Neural cell (in vitro differentiated cells): Measurements from ENCODE around the gene SPATA2. TPM values are rescaled to one million over a fixed set of nuclear protein-coding genes. Genes with fewer than 3 reads are reported as not detected.

Experiments used
- H2AFZ ChIP-seq: fragments of 200-600, 300-800 bp; sonication (generic), shearing (Covaris generic); 2 replicates; pipeline ENCODE4 v1.6.0; 2014; ENCODE audit warnings: low read depth, mild to moderate bottlenecking, antibody characterized with exemption, low read length, moderate library complexity
- H3F3A ChIP-seq: fragments of 200-600 bp; shearing (Covaris generic); 2 replicates; pipeline ENCODE4 v1.6.1; 2016; ENCODE audit warnings: mild to moderate bottlenecking, moderate library complexity, mixed read lengths, antibody characterized with exemption, low read length; ENCODE audit not compliant: insufficient read depth, poor library complexity, severe bottlenecking
- H3K27ac ChIP-seq: fragments of 200-600, 300-800 bp; sonication (generic), shearing (Covaris generic); 2 replicates; pipeline ENCODE4 v1.5.1; 2014; ENCODE audit warnings: mild to moderate bottlenecking, low read length, moderate library complexity
- H3K27me3 ChIP-seq: fragments of 300-800, 200-600 bp; sonication (generic), shearing (Covaris generic); 2 replicates; pipeline ENCODE4 v1.6.0; 2014; ENCODE audit warnings: mild to moderate bottlenecking, low read depth, low read length, moderate library complexity; ENCODE audit not compliant: insufficient read depth
- H3K36me3 ChIP-seq: fragments of 300-800, 200-600 bp; sonication (generic), shearing (Covaris generic); 2 replicates; pipeline ENCODE4 v1.5.1; 2014; ENCODE audit warnings: mild to moderate bottlenecking, antibody characterized with exemption, low read length, moderate library complexity; ENCODE audit not compliant: insufficient read depth
- H3K4me2 ChIP-seq: fragments of 300-800, 200-600 bp; sonication (generic), shearing (Covaris generic); 2 replicates; pipeline ENCODE4 v1.6.0; 2014; ENCODE audit warnings: mild to moderate bottlenecking, low read length
- H3K4me3 ChIP-seq: fragments of 300-800, 200-600 bp; sonication (generic), shearing (Covaris generic); 2 replicates; pipeline ENCODE4 v1.5.1; 2014; ENCODE audit warnings: mild to moderate bottlenecking, low read length, moderate library complexity
- H3K79me2 ChIP-seq: fragments of 200-600 bp; shearing (Covaris generic); replicated peaks from 2 replicates; pipeline ENCODE4 v1.6.0; 2014; ENCODE audit warnings: mild to moderate bottlenecking, low read length, moderate library complexity; ENCODE audit not compliant: insufficient read depth
- H3K9ac ChIP-seq: fragments of 300-800, 200-600 bp; sonication (generic), shearing (Covaris generic); 2 replicates; pipeline ENCODE4 v1.6.1; 2016; ENCODE audit warnings: mild to moderate bottlenecking, low read length, mixed read lengths
- H3K9me2 ChIP-seq: fragments of 200-600 bp; shearing (Covaris generic); 2 replicates; pipeline ENCODE4 v1.6.1; 2016; ENCODE audit warnings: mild to moderate bottlenecking, low read length, mixed read lengths; ENCODE audit not compliant: insufficient read depth
- H3K9me3 ChIP-seq: fragments of 200-600, 300-800 bp; sonication (generic), shearing (Covaris generic); 2 replicates; pipeline ENCODE4 v1.6.1; 2016; ENCODE audit warnings: mild to moderate bottlenecking, mixed run types, low read length, moderate library complexity, mixed read lengths
- H4K20me1 ChIP-seq: fragments of 200-600 bp; shearing (Covaris generic); 2 replicates; pipeline ENCODE4 v1.6.1; 2016; ENCODE audit warnings: mild to moderate bottlenecking, mixed run types; ENCODE audit not compliant: insufficient read depth
- EP300 ChIP-seq: fragments of 450-650 bp; conservative IDR thresholded peaks from 2 replicates; pipeline ENCODE4 v1.6.1; 2014; ENCODE audit warnings: antibody characterized with exemption, mild to moderate bottlenecking, moderate library complexity; ENCODE audit not compliant: poor library complexity, severe bottlenecking
- EZH2 ChIP-seq: fragments of 200-600, 300-800 bp; shearing (Covaris generic), sonication (generic); IDR thresholded peaks from 2 replicates; pipeline ENCODE4 v1.6.1; 2014; ENCODE audit warnings: antibody characterized with exemption, low read length, borderline replicate concordance, mild to moderate bottlenecking; ENCODE audit not compliant: insufficient read depth, poor library complexity, severe bottlenecking
- MXI1 ChIP-seq: fragments of 450-650 bp; conservative IDR thresholded peaks from 2 replicates; pipeline ENCODE4 v1.6.1; 2014; ENCODE audit warnings: antibody characterized with exemption, mild to moderate bottlenecking; ENCODE audit not compliant: poor library complexity, severe bottlenecking
- POLR2AphosphoS5 ChIP-seq: IDR thresholded peaks from 2 replicates; pipeline ENCODE4 v1.6.1; 2012
- RAD21 ChIP-seq: fragments of 450-650 bp; conservative IDR thresholded peaks from 2 replicates; pipeline ENCODE4 v1.6.1; 2014; ENCODE audit warnings: antibody characterized with exemption, mild to moderate bottlenecking, moderate library complexity
- REST ChIP-seq: IDR thresholded peaks from 2 replicates; pipeline ENCODE4 v1.6.1; 2012; ENCODE audit warnings: borderline replicate concordance
- SMC3 ChIP-seq: fragments of 450-650 bp; conservative IDR thresholded peaks from 2 replicates; pipeline ENCODE4 v1.6.1; 2014; ENCODE audit warnings: antibody characterized with exemption, mild to moderate bottlenecking, moderate library complexity; ENCODE audit not compliant: poor library complexity
- TAF1 ChIP-seq: IDR thresholded peaks from 2 replicates; pipeline ENCODE4 v1.6.1; 2012; ENCODE audit warnings: low read depth
- polyA plus RNA-seq: library from polyadenylated mRNA; depleted of rRNA; stranded (reverse); fragments of >200 nt; gene quantifications from 2 replicates; pipeline ENCODE4 v1.2.3, GENCODE V29; 2014
- TF ChIP-seq, protein P1 (sequence below): fragments of 450-650 bp; IDR thresholded peaks from 2 replicates; pipeline ENCODE4 v1.5.1; 2014; ENCODE audit warnings: antibody characterized with exemption, mild to moderate bottlenecking, moderate library complexity; ENCODE audit not compliant: poor library complexity, severe bottlenecking

SPATA2 gene
- polyA plus RNA-seq, 1 donor from 2014 or later = 1.7 TPM

- no peaks in the 10 kb centered on the region for H3K9me3 ChIP-seq
- H3K4me3 ChIP-seq = no peak overlapping the region
- H4K20me1 ChIP-seq = no peaks in the 10 kb centered on the region
- H3K4me2 ChIP-seq = no peak overlapping the region
- H3K27ac ChIP-seq = no peak overlapping the region
- H3K27me3 ChIP-seq = no peaks in the 10 kb centered on the region
- H3F3A ChIP-seq = no peaks in the 10 kb centered on the region
- no peak overlapping the region for H2AFZ ChIP-seq
- H3K36me3 ChIP-seq = peaks cover 4% of the 10 kb centered on the region
- H3K9me2 ChIP-seq = no peaks in the 10 kb centered on the region
- no peaks in the 10 kb centered on the region for H3K79me2 ChIP-seq
- H3K9ac ChIP-seq = no peak overlapping the region
- TF ChIP-seq MXI1 (no peak), RAD21 (no peak), EZH2 (no peak), POLR2AphosphoS5 (no peak), TAF1 (no peak), SMC3 (no peak)
- TF ChIP-seq, protein P1, sequence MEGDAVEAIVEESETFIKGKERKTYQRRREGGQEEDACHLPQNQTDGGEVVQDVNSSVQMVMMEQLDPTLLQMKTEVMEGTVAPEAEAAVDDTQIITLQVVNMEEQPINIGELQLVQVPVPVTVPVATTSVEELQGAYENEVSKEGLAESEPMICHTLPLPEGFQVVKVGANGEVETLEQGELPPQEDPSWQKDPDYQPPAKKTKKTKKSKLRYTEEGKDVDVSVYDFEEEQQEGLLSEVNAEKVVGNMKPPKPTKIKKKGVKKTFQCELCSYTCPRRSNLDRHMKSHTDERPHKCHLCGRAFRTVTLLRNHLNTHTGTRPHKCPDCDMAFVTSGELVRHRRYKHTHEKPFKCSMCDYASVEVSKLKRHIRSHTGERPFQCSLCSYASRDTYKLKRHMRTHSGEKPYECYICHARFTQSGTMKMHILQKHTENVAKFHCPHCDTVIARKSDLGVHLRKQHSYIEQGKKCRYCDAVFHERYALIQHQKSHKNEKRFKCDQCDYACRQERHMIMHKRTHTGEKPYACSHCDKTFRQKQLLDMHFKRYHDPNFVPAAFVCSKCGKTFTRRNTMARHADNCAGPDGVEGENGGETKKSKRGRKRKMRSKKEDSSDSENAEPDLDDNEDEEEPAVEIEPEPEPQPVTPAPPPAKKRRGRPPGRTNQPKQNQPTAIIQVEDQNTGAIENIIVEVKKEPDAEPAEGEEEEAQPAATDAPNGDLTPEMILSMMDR = no peak
Measured at GRCh38 chr20:49882171-49882970, 33.0 kb downstream of the SPATA2 start.

DNA sequence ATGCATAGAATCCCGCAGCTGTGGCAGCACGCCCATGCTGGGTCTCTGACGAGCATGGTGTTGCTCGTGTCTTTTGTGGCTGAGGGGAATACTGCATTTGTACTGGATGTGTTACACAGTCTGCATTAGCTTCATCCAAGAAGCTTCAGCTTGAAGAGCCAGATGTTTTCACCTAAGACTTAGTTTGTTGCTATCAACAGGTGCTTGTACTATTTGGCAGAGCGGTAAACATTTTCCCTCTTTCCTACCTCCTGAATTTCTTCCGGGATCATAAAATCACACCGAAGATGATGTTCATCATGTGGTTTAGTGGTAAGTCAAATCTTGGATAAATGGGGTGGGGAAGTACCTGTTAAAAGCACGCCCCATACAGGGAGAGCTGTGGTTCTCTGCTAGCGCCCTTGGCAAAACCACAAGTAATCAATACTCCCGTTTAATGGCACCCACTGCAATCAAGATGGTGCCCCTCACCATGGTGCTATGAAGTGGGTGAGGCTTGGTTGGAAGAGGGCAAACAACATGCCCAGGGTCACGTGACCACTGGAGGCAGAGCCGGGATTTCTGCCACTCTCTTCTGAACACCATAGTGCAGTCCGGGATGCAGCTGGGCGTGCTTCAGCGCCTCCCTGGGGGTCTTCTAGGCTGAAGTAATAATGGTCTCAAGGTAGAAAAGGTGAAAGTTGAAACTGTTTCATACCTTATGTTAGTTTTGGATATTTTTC is 34.4 kb downstream of the SPATA2 start:
- H4K20me1 ChIP-seq = no peaks in the 10 kb centered on the region
- H3K79me2 ChIP-seq = no peaks in the 10 kb centered on the region
- TF ChIP-seq SMC3 (no peak), TAF1 (no peak), EP300 (no peak), MXI1 (no peak), REST (no peak), EZH2 (no peak), POLR2AphosphoS5 (no peak), RAD21 (no peak)
- TF ChIP-seq, protein P1 = no peak
- H3F3A ChIP-seq = no peaks in the 10 kb centered on the region
- H3K27me3 ChIP-seq = no peaks in the 10 kb centered on the region
- H2AFZ ChIP-seq = no peak overlapping the region
- H3K9ac ChIP-seq = no peak overlapping the region
- peaks cover 4% of the 10 kb centered on the region for H3K36me3 ChIP-seq
- H3K27ac ChIP-seq = no peak overlapping the region
- H3K9me3 ChIP-seq = no peaks in the 10 kb centered on the region
- H3K4me3 ChIP-seq = no peak overlapping the region
- H3K9me2 ChIP-seq = no peaks in the 10 kb centered on the region
- H3K4me2 ChIP-seq = no peak overlapping the region
